Activated CD8-positive, alpha-beta memory T cell treated with anti-CD3 and anti-CD28 coated beads for 48 hours (primary cell): ENCODE measurements around the gene CEL.
"Not testable (repeated sequence)": the region's sequence is repeated elsewhere in the genome, so short reads cannot be mapped to it uniquely, and the experiment has no call there.

ENCODE experiments used
- DNase-seq, 3 experiments: peaks; one replicate each; pipeline ENCODE4 v3.0.0-alpha.2; 2020; ENCODE audit warnings: low read depth in 2 of 3, low spot score in 2 of 3

The CEL gene

DNA sequence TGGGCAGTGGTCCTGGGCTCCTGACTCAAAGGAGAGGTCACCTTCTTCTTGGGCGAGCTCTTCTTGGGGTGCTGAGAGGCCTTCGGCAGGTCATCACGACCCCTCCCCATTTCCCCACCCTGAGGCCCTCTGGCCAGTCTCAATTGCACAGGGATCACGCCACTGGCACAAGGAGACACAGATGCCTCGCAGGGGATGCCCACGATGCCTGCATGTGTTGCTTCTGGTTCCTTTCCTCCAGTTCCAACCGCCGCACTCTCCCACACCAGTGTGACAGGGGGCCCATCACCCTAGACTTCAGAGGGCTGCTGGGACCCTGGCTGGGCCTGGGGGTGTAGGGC lies 1.3 kb downstream of the CEL start:
- DNase-seq, result no peak

DNA sequence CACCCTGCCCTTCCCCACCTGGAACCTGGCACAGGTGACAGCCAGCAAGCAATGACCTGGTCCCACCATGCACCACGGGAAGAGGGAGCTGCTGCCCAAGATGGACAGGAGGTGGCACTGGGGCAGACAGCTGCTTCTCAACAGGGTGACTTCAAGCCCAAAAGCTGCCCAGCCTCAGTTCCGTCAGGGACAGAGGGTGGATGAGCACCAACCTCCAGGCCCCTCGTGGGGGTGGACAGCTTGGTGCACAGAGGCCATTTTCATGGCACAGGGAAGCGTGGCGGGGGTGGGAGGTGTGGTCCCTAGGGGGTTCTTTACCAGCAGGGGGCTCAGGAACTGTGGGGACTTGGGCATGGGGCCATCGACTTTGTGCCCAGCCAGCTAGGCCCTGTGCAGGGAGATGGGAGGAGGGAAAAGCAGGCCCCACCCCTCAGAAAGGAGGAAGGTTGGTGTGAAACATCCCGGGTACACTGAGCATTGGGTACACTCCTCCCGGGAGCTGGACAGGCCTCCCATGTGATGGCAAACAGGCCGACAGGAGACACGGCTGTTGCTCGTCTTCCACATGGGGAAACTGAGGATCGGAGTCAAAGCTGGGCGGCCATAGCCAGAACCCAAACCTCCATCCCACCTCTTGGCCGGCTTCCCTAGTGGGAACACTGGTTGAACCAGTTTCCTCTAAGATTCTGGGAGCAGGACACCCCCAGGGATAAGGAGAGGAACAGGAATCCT lies 1.9 kb downstream of the CEL start:
- no peak for DNase-seq

DNA sequence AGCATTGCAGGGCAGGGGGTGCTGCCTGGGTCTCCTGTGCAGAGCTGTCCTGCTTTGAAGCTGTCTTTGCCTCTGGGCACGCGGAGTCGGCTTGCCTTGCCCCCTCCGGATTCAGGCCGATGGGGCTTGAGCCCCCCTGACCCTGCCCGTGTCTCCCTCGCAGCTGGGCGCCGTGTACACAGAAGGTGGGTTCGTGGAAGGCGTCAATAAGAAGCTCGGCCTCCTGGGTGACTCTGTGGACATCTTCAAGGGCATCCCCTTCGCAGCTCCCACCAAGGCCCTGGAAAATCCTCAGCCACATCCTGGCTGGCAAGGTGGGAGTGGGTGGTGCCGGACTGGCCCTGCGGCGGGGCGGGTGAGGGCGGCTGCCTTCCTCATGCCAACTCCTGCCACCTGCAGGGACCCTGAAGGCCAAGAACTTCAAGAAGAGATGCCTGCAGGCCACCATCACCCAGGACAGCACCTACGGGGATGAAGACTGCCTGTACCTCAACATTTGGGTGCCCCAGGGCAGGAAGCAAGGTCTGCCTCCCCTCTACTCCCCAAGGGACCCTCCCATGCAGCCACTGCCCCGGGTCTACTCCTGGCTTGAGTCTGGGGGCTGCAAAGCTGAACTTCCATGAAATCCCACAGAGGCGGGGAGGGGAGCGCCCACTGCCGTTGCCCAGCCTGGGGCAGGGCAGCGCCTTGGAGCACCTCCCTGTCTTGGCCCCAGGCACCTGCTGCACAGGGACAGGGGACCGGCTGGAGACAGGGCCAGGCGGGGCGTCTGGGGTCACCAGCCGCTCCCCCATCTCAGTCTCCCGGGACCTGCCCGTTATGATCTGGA lies 2.7 kb downstream of the CEL start:
- no peak for DNase-seq

DNA sequence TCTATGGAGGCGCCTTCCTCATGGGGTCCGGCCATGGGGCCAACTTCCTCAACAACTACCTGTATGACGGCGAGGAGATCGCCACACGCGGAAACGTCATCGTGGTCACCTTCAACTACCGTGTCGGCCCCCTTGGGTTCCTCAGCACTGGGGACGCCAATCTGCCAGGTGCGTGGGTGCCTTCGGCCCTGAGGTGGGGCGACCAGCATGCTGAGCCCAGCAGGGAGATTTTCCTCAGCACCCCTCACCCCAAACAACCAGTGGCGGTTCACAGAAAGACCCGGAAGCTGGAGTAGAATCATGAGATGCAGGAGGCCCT lies 3.2 kb downstream of the CEL start:
- no peak for DNase-seq

DNA sequence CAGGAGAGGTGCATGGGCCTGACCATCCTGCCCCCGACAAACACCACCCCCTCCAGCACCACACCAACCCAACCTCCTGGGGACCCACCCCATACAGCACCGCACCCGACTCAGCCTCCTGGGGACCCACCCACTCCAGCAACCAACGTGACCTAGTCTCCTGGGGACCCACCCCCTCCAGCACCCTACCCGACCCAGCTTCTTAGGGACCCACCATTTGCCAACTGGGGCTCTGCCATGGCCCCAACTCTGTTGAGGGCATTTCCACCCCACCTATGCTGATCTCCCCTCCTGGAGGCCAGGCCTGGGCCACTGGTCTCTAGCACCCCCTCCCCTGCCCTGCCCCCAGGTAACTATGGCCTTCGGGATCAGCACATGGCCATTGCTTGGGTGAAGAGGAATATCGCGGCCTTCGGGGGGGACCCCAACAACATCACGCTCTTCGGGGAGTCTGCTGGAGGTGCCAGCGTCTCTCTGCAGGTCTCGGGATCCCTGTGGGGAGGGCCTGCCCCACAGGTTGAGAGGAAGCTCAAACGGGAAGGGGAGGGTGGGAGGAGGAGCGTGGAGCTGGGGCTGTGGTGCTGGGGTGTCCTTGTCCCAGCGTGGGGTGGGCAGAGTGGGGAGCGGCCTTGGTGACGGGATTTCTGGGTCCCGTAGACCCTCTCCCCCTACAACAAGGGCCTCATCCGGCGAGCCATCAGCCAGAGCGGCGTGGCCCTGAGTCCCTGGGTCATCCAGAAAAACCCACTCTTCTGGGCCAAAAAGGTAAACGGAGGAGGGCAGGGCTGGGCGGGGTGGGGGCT lies 4.6 kb downstream of the CEL start:
- no peak for DNase-seq

DNA sequence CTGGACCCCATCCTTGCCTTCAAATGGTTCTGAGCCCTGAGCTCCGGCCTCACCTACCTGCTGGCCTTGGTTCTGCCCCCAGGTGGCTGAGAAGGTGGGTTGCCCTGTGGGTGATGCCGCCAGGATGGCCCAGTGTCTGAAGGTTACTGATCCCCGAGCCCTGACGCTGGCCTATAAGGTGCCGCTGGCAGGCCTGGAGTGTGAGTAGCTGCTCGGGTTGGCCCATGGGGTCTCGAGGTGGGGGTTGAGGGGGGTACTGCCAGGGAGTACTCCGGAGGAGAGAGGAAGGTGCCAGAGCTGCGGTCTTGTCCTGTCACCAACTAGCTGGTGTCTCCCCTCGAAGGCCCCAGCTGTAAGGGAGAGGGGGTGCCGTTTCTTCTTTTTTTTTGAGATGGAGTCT lies 5.2 kb downstream of the CEL start:
- DNase-seq, result no peak

DNA sequence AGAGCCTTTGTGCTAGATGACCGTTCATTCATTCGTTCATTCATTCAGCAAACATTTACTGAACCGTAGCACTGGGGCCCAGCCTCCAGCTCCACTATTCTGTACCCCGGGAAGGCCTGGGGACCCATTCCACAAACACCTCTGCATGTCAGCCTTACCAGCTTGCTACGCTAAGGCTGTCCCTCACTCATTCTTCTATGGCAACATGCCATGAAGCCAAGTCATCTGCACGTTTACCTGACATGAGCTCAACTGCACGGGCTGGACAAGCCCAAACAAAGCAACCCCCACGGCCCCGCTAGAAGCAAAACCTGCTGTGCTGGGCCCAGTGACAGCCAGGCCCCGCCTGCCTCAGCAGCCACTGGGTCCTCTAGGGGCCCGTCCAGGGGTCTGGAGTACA lies 6.0 kb downstream of the CEL start:
- DNase-seq, result no peak

DNA sequence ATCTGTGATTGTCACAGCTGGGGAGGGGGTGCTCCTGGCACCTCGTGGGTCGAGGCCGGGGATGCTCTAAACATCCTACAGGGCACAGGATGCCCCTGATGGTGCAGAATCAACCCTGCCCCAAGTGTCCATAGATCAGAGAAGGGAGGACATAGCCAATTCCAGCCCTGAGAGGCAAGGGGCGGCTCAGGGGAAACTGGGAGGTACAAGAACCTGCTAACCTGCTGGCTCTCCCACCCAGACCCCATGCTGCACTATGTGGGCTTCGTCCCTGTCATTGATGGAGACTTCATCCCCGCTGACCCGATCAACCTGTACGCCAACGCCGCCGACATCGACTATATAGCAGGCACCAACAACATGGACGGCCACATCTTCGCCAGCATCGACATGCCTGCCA lies 6.7 kb downstream of the CEL start:
- DNase-seq, result not testable (repeated sequence)

DNA sequence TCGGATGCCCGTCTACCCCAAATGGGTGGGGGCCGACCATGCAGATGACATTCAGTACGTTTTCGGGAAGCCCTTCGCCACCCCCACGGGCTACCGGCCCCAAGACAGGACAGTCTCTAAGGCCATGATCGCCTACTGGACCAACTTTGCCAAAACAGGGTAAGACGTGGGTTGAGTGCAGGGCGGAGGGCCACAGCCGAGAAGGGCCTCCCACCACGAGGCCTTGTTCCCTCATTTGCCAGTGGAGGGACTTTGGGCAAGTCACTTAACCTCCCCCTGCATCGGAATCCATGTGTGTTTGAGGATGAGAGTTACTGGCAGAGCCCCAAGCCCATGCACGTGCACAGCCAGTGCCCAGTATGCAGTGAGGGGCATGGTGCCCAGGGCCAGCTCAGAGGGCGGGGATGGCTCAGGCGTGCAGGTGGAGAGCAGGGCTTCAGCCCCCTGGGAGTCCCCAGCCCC lies 8.8 kb downstream of the CEL start:
- not testable (repeated sequence) for DNase-seq

DNA sequence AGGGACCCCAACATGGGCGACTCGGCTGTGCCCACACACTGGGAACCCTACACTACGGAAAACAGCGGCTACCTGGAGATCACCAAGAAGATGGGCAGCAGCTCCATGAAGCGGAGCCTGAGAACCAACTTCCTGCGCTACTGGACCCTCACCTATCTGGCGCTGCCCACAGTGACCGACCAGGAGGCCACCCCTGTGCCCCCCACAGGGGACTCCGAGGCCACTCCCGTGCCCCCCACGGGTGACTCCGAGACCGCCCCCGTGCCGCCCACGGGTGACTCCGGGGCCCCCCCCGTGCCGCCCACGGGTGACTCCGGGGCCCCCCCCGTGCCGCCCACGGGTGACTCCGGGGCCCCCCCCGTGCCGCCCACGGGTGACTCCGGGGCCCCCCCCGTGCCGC lies 9.2 kb downstream of the CEL start:
- not testable (repeated sequence) for DNase-seq

DNA sequence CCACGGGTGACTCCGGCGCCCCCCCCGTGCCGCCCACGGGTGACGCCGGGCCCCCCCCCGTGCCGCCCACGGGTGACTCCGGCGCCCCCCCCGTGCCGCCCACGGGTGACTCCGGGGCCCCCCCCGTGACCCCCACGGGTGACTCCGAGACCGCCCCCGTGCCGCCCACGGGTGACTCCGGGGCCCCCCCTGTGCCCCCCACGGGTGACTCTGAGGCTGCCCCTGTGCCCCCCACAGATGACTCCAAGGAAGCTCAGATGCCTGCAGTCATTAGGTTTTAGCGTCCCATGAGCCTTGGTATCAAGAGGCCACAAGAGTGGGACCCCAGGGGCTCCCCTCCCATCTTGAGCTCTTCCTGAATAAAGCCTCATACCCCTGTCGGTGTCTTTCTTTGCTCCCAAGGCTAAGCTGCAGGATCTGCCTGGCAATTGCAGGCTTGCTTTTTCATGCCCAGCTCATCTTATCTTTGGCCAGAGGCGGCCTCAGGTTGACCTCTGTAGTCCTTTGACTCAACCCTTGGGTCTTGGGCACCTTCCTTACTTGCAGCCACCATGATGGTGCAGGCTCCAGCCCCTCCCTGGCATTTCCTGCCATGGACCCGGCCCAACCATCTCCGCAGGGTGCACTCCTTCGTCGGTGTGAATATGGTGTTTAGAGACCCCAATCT lies 9.8 kb downstream of the CEL start:
- DNase-seq, result no peak

DNA sequence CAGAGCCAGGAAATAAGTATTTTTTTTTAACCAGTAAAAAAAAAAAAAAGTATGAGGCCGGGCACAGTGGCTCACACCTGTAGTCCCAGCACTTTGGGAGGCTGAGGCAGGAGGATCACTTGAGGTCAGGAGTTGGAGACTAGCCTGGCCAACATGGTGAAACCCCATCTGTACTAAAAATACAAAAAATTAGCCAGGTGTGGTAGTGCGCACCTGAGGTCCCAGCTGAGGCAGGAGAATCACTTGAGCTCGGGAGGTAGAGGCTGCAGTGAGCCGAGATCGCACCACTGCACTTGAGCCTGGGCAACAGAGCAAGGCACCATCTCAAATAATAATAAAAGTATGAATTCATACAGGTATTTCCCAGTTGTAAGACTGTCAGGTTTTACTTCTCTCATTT lies 10.4 kb downstream of the CEL start:
- not testable (repeated sequence) for DNase-seq

DNA sequence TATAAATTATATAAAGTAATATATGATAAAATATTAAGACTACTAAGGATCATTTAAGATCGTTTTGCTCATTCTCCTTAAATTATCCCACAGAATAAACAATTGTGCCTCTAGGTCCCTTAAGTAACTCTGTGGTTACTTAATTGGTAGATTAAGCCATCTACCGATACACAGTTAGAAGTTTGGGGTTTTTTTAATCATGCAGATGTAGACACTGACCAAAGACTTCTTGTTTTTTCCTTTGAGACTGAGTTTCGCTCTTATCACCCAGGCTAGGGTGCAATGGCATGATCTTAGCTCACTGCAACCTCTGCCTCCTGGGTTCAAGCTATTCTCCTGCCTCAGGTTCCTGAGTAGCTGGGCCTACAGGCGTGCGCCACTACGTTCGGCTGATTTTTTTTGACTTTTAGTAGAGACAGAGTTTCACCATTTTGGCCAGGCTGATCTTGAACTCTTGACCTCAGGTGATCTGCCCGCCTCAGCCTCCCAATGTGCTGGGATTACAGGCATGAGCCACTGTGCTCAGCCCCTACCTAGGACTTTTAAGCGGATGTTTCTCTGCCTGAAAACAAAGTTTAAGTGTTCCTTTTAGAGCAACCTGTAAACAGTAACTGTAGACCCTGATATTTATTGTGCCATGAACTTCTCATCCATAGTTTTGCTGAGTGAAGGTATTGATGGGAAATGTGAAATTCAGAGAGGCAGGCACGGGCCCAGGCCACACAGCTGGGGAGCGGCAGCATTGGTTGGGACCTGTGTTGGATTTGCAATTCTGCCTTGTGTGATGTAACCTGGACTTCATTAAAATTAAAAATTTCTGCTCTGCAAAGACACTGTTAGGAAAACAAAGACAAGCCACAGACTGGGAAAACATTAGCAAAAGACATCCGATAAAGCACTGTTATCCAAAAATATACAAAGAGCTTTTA lies 11.6 kb downstream of the CEL start:
- no peak for DNase-seq

DNA sequence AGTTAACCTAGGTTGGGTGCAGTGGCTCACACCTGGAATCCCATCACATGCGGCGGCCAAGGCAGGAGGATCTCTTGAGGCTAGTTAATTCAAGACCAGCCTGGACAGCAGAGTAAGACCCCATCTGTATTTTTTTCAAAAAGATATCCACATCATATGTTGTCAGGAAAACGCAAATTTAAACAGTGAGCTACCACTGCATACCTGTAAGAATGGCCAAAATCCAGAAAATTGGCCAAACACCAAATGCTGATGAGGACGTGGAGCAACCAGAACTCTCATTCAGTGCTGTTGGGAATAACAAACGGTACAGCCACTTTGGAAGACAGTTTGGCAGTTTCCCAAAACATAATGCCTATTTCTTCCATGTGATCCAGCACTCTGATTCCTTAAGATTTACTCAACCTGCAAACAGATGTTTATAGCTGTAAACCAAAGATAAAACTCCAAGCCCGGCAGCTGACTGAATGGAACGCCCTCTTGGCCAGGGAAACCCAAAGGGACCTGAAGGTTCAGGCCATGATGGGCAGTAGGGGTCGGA lies 12.4 kb downstream of the CEL start:
- no peak for DNase-seq

DNA sequence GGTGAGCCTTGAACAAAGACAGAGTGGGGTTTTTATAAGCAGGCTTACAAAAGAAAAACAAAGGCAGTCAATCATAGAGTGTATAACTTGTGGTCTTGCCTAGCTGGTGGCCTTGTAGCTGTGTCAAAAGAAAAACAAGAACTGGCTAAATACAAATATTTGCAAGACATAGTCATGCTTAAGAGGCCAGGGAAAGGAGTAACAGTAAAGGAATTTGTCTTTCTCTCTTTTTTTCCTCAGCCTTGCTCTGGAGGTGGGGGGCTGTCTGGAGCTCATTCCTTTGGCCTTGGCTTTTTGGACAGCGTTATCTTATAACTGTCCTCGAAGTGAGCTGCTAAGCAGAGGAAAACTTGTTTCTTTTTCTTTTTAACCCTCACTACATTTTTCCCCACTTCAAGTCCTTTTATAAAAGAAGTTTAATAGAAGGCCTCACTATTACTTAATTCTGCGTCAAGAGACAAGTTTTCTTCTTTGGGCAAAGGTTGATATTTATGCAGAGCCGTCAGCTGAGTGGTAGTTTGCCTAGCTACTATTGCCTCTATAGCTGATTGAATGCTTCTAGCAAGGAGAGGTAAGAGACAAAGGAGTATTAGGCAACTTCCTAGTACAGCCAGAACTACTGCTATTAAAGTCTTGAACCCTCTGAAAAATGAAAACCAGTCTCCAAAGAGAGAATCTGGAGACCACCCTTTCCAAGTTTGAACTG lies 14.3 kb downstream of the CEL start:
- no peak for DNase-seq

DNA sequence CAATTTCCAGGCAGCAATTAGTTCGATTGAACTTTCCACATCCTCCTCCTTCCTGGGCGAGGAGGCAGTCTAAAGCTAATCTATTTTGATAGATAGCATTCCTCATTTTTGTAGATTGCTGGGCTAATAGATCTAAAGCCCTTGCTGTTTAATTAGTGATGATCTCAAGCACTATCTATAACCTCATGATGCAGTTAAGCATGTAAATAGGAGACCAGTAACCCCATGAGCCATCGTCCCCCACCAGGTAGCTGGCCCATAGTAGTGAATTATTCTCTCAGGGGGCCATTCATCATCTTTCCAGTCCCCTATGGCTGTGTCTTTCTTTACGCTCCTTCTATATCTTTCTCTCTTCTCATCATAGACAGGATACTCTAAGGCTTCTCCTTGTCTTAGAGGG lies 14.9 kb downstream of the CEL start:
- DNase-seq, result no peak

DNA sequence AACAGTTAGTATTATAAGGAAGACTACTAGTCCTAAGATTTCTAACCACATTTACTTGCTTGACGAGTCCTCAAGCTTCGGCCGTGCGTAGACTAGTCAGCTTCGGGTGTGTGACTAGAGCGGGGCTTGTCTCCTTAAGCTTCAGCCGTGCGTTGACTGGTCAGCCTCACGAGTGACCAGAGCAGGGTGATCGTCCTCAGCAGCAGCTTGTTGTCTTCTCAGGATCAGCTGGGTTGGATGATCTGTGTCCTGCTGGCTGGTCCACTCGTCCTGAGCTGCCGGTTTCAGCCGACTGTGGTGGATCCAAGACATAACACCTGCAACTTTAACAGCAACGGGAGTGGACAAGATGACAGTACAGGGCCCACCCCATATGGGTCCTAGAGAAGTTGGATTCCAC lies 16.7 kb downstream of the CEL start:
- no peak for DNase-seq

DNA sequence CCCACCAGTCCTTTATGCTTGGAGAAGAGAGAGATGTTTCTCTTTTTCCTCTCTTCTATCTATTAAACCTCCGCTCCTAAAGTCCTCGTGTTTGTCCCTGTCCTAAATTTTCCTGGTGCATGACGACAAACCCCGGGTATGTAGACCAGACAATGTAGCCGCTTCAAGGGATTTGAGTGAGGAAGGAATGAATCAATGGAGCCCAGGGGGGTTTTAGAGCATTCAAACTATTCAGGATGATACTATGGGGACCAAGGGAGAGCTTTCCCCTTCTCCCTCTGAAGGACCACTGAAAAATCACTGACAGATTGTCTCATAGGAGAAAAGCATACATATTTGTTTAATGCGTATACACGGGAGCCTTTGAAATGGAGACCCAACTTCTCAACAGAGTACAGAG lies 18.4 kb downstream of the CEL start:
- DNase-seq, result no peak
